Endothelial cell of umbilical vein (primary cell): Measurements from ENCODE around the gene AOC1. TPM values are rescaled to one million over a fixed set of nuclear protein-coding genes. Genes with fewer than 3 reads are reported as not detected.

Experiments used
- BruUV-seq: library from RNA; stranded (reverse); fragments of 400-500 nt; replicated peaks from 2 replicates; lab custom pipeline; 2021; lab: Mats Ljungman, UMichigan
- CTCF ChIA-PET: fragments of 300-600, 350-600 bp; sonication (Branson Sonifier 250); formaldehyde crosslinking; loops from one replicate; lab custom pipeline; 2021; ENCODE audit warnings: antibody characterized with exemption, inconsistent platforms; lab: Charles Lee
- POLR2A ChIA-PET: fragments of 300-600, 350-600 bp; sonication (Branson Sonifier 250); formaldehyde crosslinking; loops from one replicate; lab custom pipeline; 2021; ENCODE audit warnings: antibody characterized with exemption, inconsistent platforms; lab: Charles Lee
- DNase-seq: peaks from one replicate; pipeline ENCODE4 v3.0.0-alpha.2; 2011; ENCODE audit warnings: low read depth, low spot score
- FAIRE-seq: peaks from 2 replicates; lab custom pipeline; 2011; peaks lifted over from hg19 to GRCh38; lab: Jason Lieb, UNC
- H2AFZ ChIP-seq: 2 replicates; pipeline ENCODE4 v1.6.0; 2012; ENCODE audit warnings: low read depth, low read length, control low read depth, inconsistent platforms
- H3K27ac ChIP-seq: 2 replicates; pipeline ENCODE4 v1.5.1; 2011; ENCODE audit warnings: low read depth, mild to moderate bottlenecking, control low read depth, low read length, moderate library complexity; ENCODE audit not compliant: insufficient read depth
- H3K27me3 ChIP-seq, 2 experiments: 2 replicates each; pipeline versions ENCODE4 v1.6.0 to v1.6.1; 2011; ENCODE audit warnings: low read length in 2 of 2, mixed read lengths in 1 of 2; ENCODE audit not compliant: control insufficient read depth in 2 of 2, insufficient read depth in 2 of 2
- H3K36me3 ChIP-seq, 2 experiments: 2 replicates in 1 of 2; 3 replicates in 1 of 2; pipeline ENCODE4 v1.5.1; 2011; ENCODE audit warnings: low read length in 2 of 2, mild to moderate bottlenecking in 1 of 2, moderate library complexity in 1 of 2; ENCODE audit not compliant: control insufficient read depth in 2 of 2, insufficient read depth in 2 of 2; ENCODE audit errors: extremely low read depth in 1 of 2
- H3K4me1 ChIP-seq: 3 replicates; pipeline ENCODE4 v1.5.1; 2011; ENCODE audit warnings: mild to moderate bottlenecking, low read length; ENCODE audit not compliant: control insufficient read depth, insufficient read depth; ENCODE audit errors: extremely low read depth
- H3K4me2 ChIP-seq: 2 replicates; pipeline ENCODE4 v1.6.1; 2011; ENCODE audit warnings: low read length, control low read depth, mixed read lengths; ENCODE audit not compliant: insufficient read depth
- H3K4me3 ChIP-seq, 3 experiments: fragments of 200-600 bp in 1 of 3; sonication (generic), shearing (Covaris generic) in 1 of 3; replicated peaks in 1 of 3; 2 replicates each; pipeline ENCODE4 v1.5.1; 2011 to 2016; ENCODE audit warnings: control low read depth in 3 of 3, low read length in 3 of 3, mild to moderate bottlenecking in 2 of 3, inconsistent platforms in 1 of 3, low read depth in 1 of 3, moderate library complexity in 1 of 3; ENCODE audit not compliant: insufficient read depth in 1 of 3
- H3K79me2 ChIP-seq: 2 replicates; pipeline ENCODE4 v1.6.0; 2012; ENCODE audit warnings: low read length, inconsistent platforms; ENCODE audit not compliant: control insufficient read depth, insufficient read depth
- H3K9ac ChIP-seq: replicated peaks from 2 replicates; pipeline ENCODE3; 2011; ENCODE audit warnings: low read length, control low read depth; ENCODE audit not compliant: insufficient read depth; ENCODE audit errors: extremely low read depth
- H3K9me1 ChIP-seq: replicated peaks from 3 replicates; pipeline ENCODE4 v1.6.0; 2011; ENCODE audit warnings: mild to moderate bottlenecking, low read length; ENCODE audit not compliant: control insufficient read depth, insufficient read depth; ENCODE audit errors: extremely low read depth
- H3K9me3 ChIP-seq: replicated peaks from 2 replicates; pipeline ENCODE4 v1.5.1; 2012; ENCODE audit warnings: low read length, inconsistent platforms; ENCODE audit not compliant: control insufficient read depth, insufficient read depth
- H4K20me1 ChIP-seq: replicated peaks from 2 replicates; pipeline ENCODE3; 2011; ENCODE audit warnings: mild to moderate bottlenecking, low read length; ENCODE audit not compliant: control insufficient read depth, insufficient read depth; ENCODE audit errors: extremely low read depth
- EZH2 ChIP-seq: IDR thresholded peaks from 2 replicates; pipeline ENCODE4 v1.6.1; 2012; ENCODE audit warnings: borderline replicate concordance, low read depth, mild to moderate bottlenecking, moderate library complexity, low read length, inconsistent platforms; ENCODE audit not compliant: severe bottlenecking
- GATA2 ChIP-seq: IDR thresholded peaks from 2 replicates; pipeline ENCODE4 v1.7.0; 2011; ENCODE audit warnings: low read depth, mild to moderate bottlenecking, moderate library complexity, mixed read lengths, low read length; ENCODE audit not compliant: insufficient read length, insufficient read depth
- JUN ChIP-seq: IDR thresholded peaks from 2 replicates; pipeline ENCODE4 v1.6.1; 2011; ENCODE audit warnings: borderline replicate concordance, low read depth; ENCODE audit not compliant: insufficient read length, insufficient read depth
- MYC ChIP-seq: IDR thresholded peaks from one replicate; pipeline ENCODE4 v1.6.1; 2011; ENCODE audit warnings: mild to moderate bottlenecking, low read depth, low read length
- dilution Hi-C: fragments of 300-500 bp; cut with MboI; formaldehyde crosslinking; loops from one replicate; pipeline ENCODE4 v1.15.0; 2019; ENCODE audit warnings: low sequenced_read_pairs; ENCODE audit not compliant: extremely low pct_ligation_motif_present
- intact Hi-C: fragments of 100-400 bp; cut with micrococcal nuclease; formaldehyde crosslinking; loops from one replicate; pipeline ENCODE4 v1.10.0; 2022
- polyA plus RNA-seq, 4 experiments: library from polyadenylated mRNA; depleted of rRNA in 3 of 4; stranded (reverse) in 3 of 4; unstranded in 1 of 4; fragments of >200 nt; gene quantifications; 2 replicates each; pipeline versions ENCODE4 v1.2.1 to v1.2.3, GENCODE V29; 2011 to 2012; ENCODE audit warnings: missing spikeins in 1 of 4
- total RNA-seq: library from RNA; stranded (reverse); gene quantifications from 2 replicates; pipeline ENCODE4 v1.2.3, GENCODE V29; 2021
- TF ChIP-seq, protein P1 (sequence below), 2 donors: IDR thresholded peaks; 1 replicate in 1 of 2; 2 replicates in 1 of 2; pipeline ENCODE4 v1.5.1; 2011; ENCODE audit warnings: low read length in 2 of 2, mild to moderate bottlenecking in 2 of 2, moderate library complexity in 2 of 2, control low read depth in 1 of 2, inconsistent platforms in 1 of 2, low read depth in 1 of 2; ENCODE audit not compliant: insufficient read depth in 1 of 2; ENCODE audit errors: extremely low read depth in 1 of 2

AOC1 gene
- total and polyA plus RNA-seq, 2 donors (not counting 3 experiments of a cell fraction or from before 2014, with no cell fraction given): not detected

DNA sequence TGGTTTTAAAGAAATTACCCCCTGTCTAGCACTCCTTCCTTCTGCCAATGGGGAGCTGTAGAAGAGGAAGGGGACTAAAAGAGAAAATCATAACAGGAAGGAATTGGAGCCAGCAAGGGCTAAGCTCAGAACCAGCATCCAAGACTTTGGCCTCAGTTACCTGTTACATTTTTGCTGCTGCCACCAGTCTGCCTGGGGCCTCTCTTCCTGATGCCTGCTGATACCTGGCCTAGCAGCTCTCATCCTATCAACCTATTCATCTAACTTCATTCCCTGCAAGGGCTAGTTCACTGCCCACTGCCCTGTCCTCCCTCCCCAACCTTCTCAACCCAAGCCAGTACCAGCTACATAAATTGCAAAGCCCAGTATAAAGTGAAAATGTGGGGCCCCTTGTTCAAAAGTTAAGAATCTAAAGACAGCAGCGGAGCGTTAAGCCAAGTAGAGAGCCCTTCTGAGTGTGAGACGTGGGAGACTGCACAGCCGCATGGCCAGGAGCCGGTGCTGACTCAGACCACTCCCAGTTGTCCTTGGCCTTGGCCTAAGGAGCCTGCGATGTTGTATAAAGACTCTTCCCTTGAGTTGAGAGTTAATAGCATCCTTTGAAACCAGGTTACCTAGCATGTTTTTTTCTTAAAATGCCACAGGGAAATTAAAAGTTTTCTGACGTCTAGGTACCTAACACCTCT, 13.2 kb upstream of the AOC1 start:
- dilution Hi-C loops (no loop called here), intact Hi-C loops (no loop called here)
- Histone ChIP-seq H3K9me1 (no peaks in the 10 kb centered on the region), H3K9ac (no peak overlapping the region), H3K79me2 (no peaks in the 10 kb centered on the region), H3K36me3 (no peaks in the 10 kb centered on the region), H2AFZ (no peak overlapping the region), H3K4me1 (no peaks in the 10 kb centered on the region), H3K27me3 (peaks cover 0 to 3% of the 10 kb centered on the region in 2 experiments), H3K27ac (no peak overlapping the region), H3K4me3 (no peak overlapping the region), H4K20me1 (no peaks in the 10 kb centered on the region), H3K9me3 (no peaks in the 10 kb centered on the region), H3K4me2 (no peak overlapping the region)
- BruUV-seq: no TSS peak
- DNase-seq (no peak), FAIRE-seq (no peak)
- ChIA-PET POLR2A (no interaction called here), CTCF (interaction anchor here (1.4 to 1.5 kb wide), 2 partner anchors 9 to 13 kb away, joined by 3 to 4 read pairs; partner anchors contain the start of gene AOC1)
- TF ChIP-seq MYC (no peak), JUN (no peak), EZH2 (no peak), GATA2 (no peak)
- TF ChIP-seq, protein P1, sequence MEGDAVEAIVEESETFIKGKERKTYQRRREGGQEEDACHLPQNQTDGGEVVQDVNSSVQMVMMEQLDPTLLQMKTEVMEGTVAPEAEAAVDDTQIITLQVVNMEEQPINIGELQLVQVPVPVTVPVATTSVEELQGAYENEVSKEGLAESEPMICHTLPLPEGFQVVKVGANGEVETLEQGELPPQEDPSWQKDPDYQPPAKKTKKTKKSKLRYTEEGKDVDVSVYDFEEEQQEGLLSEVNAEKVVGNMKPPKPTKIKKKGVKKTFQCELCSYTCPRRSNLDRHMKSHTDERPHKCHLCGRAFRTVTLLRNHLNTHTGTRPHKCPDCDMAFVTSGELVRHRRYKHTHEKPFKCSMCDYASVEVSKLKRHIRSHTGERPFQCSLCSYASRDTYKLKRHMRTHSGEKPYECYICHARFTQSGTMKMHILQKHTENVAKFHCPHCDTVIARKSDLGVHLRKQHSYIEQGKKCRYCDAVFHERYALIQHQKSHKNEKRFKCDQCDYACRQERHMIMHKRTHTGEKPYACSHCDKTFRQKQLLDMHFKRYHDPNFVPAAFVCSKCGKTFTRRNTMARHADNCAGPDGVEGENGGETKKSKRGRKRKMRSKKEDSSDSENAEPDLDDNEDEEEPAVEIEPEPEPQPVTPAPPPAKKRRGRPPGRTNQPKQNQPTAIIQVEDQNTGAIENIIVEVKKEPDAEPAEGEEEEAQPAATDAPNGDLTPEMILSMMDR (IDR thresholded peaks at IDR 0.05; ENCODE audit: extremely low read depth in 1 of 2, insufficient read depth in 1 of 2, low read depth in 1 of 2, low read length in 2 of 2): no peak
